Measurements from ENCODE around the gene GDI1. TPM values are rescaled to one million over a fixed set of nuclear protein-coding genes. Genes with fewer than 3 reads are reported as not detected.
A peak's percentile ranks its signal among the peaks of the same experiment; 100 is the strongest.

The GDI1 gene
- total RNA-seq, 3 donors from 2014 or later (not counting 1 experiment from before 2014, with no cell fraction given): 138 to 174 (median 140) TPM

DNA sequence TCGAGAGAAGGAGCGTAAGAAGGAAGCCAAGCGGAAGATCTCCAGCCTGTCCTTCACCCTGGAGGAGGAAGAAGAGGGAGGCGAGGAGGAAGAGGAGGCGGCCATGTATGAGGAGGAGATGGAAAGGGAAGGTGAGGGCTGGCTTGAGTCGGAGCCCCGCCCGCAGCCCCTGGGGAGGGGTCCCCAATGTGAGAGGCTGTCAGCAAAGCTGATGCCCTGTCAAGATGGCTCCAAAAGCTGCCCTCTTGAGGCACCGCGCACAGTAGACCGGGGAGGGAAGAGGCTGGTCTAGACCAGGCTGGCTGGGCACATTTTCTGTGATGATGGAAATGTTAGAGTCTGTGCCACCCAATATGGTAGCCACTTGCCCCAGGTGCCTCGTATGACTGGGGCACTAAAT, 9.5 kb downstream of the GDI1 start:
- no peak overlapping the region for H3K4me3 Mint-ChIP-seq
- Histone ChIP-seq H3K4me3 (ENCODE audit: low read length) (no peak overlapping the region), H3K9me3 (ENCODE audit: control insufficient read depth, insufficient read depth, low read length) (no peaks in the 10 kb centered on the region), H3K27ac (ENCODE audit: low read length) (no peak overlapping the region), H3K4me1 (ENCODE audit: control insufficient read depth, insufficient read depth, low read length) (peaks cover 25% of the 10 kb centered on the region), H3K27me3 (ENCODE audit: control insufficient read depth, insufficient read depth, low read length) (no peaks in the 10 kb centered on the region), H3K36me3 (ENCODE audit: control insufficient read depth, insufficient read depth, low read length) (peaks cover 25% of the 10 kb centered on the region)
- DNase-seq (no peak), ATAC-seq (no peak)
- no peaks in the 10 kb centered on the region for H3K9me3 Mint-ChIP-seq
- no peaks in the 10 kb centered on the region for H3K27me3 Mint-ChIP-seq (ENCODE audit: low read depth in 2 of 2)
- intact Hi-C loops (cut with micrococcal nuclease): no loop called here
- peak overlapping the region in 1 of 2 donors; percentile 62 for H3K27ac Mint-ChIP-seq
- H3K36me3 Mint-ChIP-seq: no peaks in the 10 kb centered on the region
- no peak for TF ChIP-seq CTCF (IDR thresholded peaks at IDR 0.05)
- H3K4me1 Mint-ChIP-seq: peaks cover 0 to 8% of the 10 kb centered on the region in 2 donors
- 98% methylated on average over 12 of the region's 12 CpGs for WGBS (ENCODE audit: insufficient coverage)

GRCh38 chrX:154448484-154448883, 11.5 kb downstream of the GDI1 start:
- no peaks in the 10 kb centered on the region for H3K9me3 Mint-ChIP-seq
- no peaks in the 10 kb centered on the region for H3K9me3 ChIP-seq (ENCODE audit: control insufficient read depth, insufficient read depth, low read length)
- no peak overlapping the region for H3K4me3 Mint-ChIP-seq
- no peaks in the 10 kb centered on the region for H3K27me3 Mint-ChIP-seq (ENCODE audit: low read depth in 2 of 2)
- 98% methylated on average over 14 of the region's 14 CpGs for WGBS (ENCODE audit: insufficient coverage)
- ATAC-seq (no peak), DNase-seq (no peak)
- TF ChIP-seq CTCF (IDR thresholded peaks at IDR 0.05): no peak
- H3K4me1 ChIP-seq (ENCODE audit: control insufficient read depth, insufficient read depth, low read length): peaks cover 22% of the 10 kb centered on the region
- peaks cover 0 to 5% of the 10 kb centered on the region in 2 donors for H3K4me1 Mint-ChIP-seq
- H3K27ac ChIP-seq (ENCODE audit: low read length): no peak overlapping the region
- intact Hi-C loops (cut with micrococcal nuclease): no loop called here
- H3K36me3 ChIP-seq (ENCODE audit: control insufficient read depth, insufficient read depth, low read length): peaks cover 18% of the 10 kb centered on the region
- H3K27me3 ChIP-seq (ENCODE audit: control insufficient read depth, insufficient read depth, low read length): no peaks in the 10 kb centered on the region
- no peaks in the 10 kb centered on the region for H3K36me3 Mint-ChIP-seq
- H3K4me3 ChIP-seq (ENCODE audit: low read length): no peak overlapping the region
- H3K27ac Mint-ChIP-seq: no peak overlapping the region

- H3K36me3 Mint-ChIP-seq: no peaks in the 10 kb centered on the region
- H3K27ac Mint-ChIP-seq: no peak overlapping the region
- peaks cover 0 to 4% of the 10 kb centered on the region in 2 donors for H3K4me1 Mint-ChIP-seq
- DNase-seq (no peak), ATAC-seq (no peak)
- Histone ChIP-seq H3K27me3 (ENCODE audit: control insufficient read depth, insufficient read depth, low read length) (no peaks in the 10 kb centered on the region), H3K4me1 (ENCODE audit: control insufficient read depth, insufficient read depth, low read length) (peaks cover 15% of the 10 kb centered on the region), H3K4me3 (ENCODE audit: low read length) (no peak overlapping the region), H3K36me3 (ENCODE audit: control insufficient read depth, insufficient read depth, low read length) (peaks cover 18% of the 10 kb centered on the region), H3K9me3 (ENCODE audit: control insufficient read depth, insufficient read depth, low read length) (no peaks in the 10 kb centered on the region), H3K27ac (ENCODE audit: low read length) (no peak overlapping the region)
- H3K9me3 Mint-ChIP-seq: no peaks in the 10 kb centered on the region
- intact Hi-C loops (cut with micrococcal nuclease): no loop called here
- no peak overlapping the region for H3K4me3 Mint-ChIP-seq
- WGBS (ENCODE audit: insufficient coverage): 97% methylated on average over 18 of the region's 18 CpGs
- H3K27me3 Mint-ChIP-seq (ENCODE audit: low read depth in 2 of 2): peaks cover 0 to 5% of the 10 kb centered on the region in 2 donors
- no peak for TF ChIP-seq CTCF (IDR thresholded peaks at IDR 0.05)
Measured at GRCh38 chrX:154449618-154450017, 12.7 kb downstream of the GDI1 start.

DNA sequence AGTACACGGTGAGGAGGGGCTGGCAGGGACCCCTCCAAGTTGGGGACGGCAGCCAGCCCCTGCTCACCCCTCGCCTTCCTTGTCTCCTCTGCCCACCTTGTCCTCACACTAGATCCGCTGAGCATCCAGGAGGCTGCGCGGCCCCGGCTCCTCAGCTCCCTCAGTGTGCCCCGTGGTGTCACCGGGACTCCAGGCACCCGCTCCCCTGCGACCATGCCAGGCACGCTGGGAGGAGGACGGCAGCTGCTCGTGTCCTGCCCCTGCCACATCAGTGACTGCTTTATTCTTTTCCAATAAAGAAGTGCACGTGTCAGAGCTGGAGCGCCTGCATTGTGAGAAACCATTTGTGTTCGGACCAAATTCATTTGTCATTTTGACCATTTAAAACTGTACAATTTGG, 13.4 kb downstream of the GDI1 start:
- H3K27me3 Mint-ChIP-seq (ENCODE audit: low read depth in 2 of 2): peaks cover 0 to 7% of the 10 kb centered on the region in 2 donors
- H3K4me1 ChIP-seq (ENCODE audit: control insufficient read depth, insufficient read depth, low read length): peaks cover 8% of the 10 kb centered on the region
- no peak for TF ChIP-seq CTCF (IDR thresholded peaks at IDR 0.05)
- no peak overlapping the region for H3K4me3 ChIP-seq (ENCODE audit: low read length)
- intact Hi-C loops (cut with micrococcal nuclease): no loop called here
- ATAC-seq (no peak), DNase-seq (no peak)
- no peaks in the 10 kb centered on the region for H3K36me3 Mint-ChIP-seq
- no peak overlapping the region for H3K27ac ChIP-seq (ENCODE audit: low read length)
- peaks cover 18% of the 10 kb centered on the region for H3K36me3 ChIP-seq (ENCODE audit: control insufficient read depth, insufficient read depth, low read length)
- 90% methylated on average over 17 of the region's 17 CpGs for WGBS (ENCODE audit: insufficient coverage)
- H3K27ac Mint-ChIP-seq: no peak overlapping the region
- H3K4me1 Mint-ChIP-seq: peaks cover 0 to 4% of the 10 kb centered on the region in 2 donors
- H3K27me3 ChIP-seq (ENCODE audit: control insufficient read depth, insufficient read depth, low read length): no peaks in the 10 kb centered on the region
- H3K9me3 Mint-ChIP-seq: no peaks in the 10 kb centered on the region
- no peak overlapping the region for H3K4me3 Mint-ChIP-seq
- H3K9me3 ChIP-seq (ENCODE audit: control insufficient read depth, insufficient read depth, low read length): no peaks in the 10 kb centered on the region

Data from natural killer cell (primary cell).